WI38 (cell line): ENCODE data around the gene KCNH2.

Experiments used
- H3K4me3 ChIP-seq: 2 replicates; pipeline ENCODE4 v1.5.1; 2011; ENCODE audit warnings: low read depth, mild to moderate bottlenecking, control low read depth, low read length
- TF ChIP-seq, protein P1 (sequence below): IDR thresholded peaks from 2 replicates; pipeline ENCODE4 v1.5.1; 2012; ENCODE audit warnings: low read depth, mild to moderate bottlenecking, control low read depth, low read length

KCNH2 gene

DNA sequence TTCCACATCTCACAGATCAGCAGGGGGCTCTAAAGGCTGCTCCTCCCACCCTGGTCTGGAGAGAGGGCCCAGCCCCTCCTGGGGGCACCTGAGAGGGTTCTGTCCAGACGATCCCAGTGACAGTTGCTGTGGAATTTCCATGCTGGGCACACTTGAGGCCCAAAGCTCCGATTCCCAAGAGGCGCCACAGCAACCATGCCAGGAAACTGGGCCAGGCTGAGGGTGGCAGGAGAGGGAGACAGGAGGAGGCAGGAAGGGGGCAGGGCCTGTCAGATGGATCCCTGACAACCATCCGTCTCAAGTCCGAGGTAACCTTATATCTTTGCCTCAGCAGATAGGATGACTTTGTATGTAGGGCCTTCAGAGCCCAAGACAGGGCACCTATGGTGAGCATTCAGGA lies 8.4 kb upstream of the KCNH2 start:
- H3K4me3 ChIP-seq: no peak overlapping the region
- TF ChIP-seq, protein P1, sequence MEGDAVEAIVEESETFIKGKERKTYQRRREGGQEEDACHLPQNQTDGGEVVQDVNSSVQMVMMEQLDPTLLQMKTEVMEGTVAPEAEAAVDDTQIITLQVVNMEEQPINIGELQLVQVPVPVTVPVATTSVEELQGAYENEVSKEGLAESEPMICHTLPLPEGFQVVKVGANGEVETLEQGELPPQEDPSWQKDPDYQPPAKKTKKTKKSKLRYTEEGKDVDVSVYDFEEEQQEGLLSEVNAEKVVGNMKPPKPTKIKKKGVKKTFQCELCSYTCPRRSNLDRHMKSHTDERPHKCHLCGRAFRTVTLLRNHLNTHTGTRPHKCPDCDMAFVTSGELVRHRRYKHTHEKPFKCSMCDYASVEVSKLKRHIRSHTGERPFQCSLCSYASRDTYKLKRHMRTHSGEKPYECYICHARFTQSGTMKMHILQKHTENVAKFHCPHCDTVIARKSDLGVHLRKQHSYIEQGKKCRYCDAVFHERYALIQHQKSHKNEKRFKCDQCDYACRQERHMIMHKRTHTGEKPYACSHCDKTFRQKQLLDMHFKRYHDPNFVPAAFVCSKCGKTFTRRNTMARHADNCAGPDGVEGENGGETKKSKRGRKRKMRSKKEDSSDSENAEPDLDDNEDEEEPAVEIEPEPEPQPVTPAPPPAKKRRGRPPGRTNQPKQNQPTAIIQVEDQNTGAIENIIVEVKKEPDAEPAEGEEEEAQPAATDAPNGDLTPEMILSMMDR: no peak

DNA sequence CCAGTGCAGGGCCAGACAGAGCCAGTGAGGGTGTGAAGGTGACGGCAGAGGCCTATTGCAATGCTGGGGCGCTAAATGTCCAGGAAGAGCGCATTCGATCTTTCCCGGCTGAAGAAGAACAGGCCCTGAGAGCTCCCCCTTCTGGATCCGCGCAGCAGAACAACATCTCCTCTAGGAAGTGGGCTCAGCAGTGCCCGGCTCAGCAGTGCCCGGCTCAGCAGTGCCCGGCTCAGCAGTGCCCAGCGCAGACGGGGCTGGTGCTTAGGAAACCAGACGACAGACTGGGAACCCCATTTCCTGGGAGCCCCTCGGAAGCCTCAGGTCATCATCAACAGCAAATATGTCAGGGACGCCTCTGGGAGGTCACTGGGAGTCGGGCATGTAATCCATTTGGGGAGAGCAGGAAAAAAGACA lies 8.0 kb upstream of the KCNH2 start:
- TF ChIP-seq, protein P1: peak; percentile 82

DNA sequence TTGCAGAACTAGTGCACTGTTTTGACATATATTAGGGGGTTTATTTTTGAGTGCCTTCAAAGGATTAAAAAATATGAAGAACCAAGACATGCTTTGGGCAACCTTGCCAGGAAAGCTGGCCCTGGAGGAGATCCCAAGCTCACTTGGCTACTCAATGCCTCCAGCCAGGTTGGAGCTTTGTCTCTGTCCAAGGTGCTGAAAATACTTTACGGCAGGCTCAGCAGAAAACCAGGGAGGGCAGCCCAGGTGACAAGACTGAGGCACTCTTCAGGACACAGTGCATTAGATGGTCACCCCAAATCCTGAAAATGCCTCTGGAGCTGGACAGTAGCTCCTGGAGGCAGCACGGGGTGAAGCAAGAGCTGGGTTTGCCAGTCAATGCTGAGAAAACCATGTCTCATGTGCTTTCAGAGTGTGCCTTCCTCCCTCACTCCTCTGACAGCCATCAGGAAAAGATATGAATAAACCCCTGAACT lies 5.8 kb upstream of the KCNH2 start:
- TF ChIP-seq, protein P1: no peak
- H3K4me3 ChIP-seq: no peak overlapping the region

More for the DNA sequence above, 8.0 kb upstream of the KCNH2 start:
- no peak overlapping the region for H3K4me3 ChIP-seq

DNA sequence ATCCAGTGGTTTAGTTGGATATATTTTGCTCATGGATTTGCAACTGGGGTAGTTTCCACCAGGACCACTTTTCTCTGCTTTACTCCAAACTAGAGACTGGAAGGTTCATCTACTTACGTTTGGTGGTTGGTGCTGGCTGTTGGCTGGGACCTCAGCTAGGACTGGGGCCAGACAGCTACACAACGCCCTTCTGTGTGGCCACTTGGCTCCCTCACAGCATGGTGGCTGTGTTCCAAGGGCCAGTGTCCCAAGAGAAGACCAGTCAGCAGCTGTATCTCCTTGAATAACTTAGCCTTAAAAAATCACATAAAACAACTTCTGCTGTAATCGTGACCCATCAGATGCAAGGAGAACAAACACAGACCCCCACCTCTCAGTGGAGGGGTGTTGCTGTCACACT lies 4.2 kb upstream of the KCNH2 start:
- no peak overlapping the region for H3K4me3 ChIP-seq
- TF ChIP-seq, protein P1: no peak

DNA sequence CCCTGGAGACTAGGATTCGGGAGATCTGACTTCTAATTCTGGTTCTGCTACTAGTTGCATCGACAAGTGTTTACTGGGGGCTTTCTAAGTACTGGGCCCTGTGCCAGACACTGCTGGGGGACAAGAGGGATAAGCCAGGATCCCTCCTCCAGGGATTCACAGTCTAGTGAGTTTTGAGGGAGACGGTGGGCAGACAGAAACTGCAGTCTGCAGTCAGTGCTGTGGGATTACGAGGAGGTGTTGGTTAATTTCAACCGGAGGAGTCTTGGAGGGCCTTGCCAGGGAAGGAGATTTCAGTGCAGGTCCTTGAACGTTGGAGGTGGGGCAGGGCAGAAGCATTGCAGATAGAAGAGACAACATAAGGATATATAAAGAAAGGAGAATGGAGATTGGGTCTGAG lies 3.5 kb upstream of the KCNH2 start:
- TF ChIP-seq, protein P1: no peak
- no peak overlapping the region for H3K4me3 ChIP-seq

DNA sequence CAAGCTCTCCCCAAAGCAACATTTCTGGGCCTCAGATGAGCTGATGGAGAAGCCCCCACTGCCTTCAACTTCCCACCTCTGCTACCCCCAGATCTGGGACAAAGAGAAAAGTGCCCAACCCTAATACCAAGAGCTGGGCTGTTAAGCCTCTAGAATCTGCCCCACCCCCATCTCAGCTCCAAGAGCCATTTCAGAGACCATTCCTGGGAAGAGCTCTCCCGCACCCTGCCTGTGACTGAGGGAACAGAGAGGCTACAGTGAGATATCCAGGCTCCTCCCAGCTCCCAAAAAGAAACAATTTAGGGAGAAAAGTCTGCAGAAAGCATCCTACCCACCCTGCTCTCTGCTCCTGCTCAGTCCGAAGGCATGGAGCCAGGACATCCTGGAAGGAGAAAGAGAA lies 2.5 kb upstream of the KCNH2 start:
- TF ChIP-seq, protein P1: no peak
- H3K4me3 ChIP-seq: no peak overlapping the region

DNA sequence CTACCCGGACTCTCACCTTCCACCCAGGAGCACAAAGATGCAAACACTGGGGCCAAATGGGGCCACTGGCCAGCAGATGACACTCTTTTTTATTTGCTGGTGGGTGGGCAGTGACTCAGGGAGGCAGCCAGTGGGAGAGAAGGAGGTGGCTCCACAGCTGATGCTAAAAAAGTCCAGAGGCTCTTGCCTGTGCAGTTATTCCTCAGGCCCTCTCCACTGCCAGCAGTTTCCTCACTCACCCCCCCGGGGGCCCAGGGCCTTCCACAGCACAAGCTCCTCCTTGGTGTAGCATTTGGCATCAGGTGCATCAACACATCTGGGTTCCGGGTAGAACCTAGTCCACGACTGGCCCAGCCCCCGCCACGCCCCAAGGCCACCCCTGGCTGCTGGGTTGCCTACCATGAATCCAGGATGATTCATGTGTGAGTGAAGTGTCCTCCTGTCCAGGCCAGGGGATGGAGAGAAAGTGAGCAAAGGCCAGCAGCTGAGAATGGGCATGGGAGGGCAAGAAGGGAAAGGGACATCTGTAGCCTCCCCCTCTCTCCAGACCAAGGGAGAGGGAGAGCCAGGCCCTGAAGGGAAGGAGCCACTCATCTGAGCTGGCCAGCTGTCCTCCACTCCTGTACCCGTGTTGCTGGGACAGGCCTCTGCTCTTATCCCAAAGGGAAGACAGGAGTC lies 1.7 kb upstream of the KCNH2 start:
- no peak overlapping the region for H3K4me3 ChIP-seq
- TF ChIP-seq, protein P1: no peak
